Endothelial cell of umbilical vein (primary cell): ENCODE data around the gene NEUROD4. TPM values are rescaled to one million over a fixed set of nuclear protein-coding genes. Genes with fewer than 3 reads are reported as not detected.

Experiments
- BruUV-seq: library from RNA; stranded (reverse); fragments of 400-500 nt; replicated peaks from 2 replicates; lab custom pipeline; 2021; lab: Mats Ljungman, UMichigan
- CTCF ChIA-PET: fragments of 300-600, 350-600 bp; sonication (Branson Sonifier 250); formaldehyde crosslinking; loops from one replicate; lab custom pipeline; 2021; ENCODE audit warnings: antibody characterized with exemption, inconsistent platforms; lab: Charles Lee
- POLR2A ChIA-PET: fragments of 300-600, 350-600 bp; sonication (Branson Sonifier 250); formaldehyde crosslinking; loops from one replicate; lab custom pipeline; 2021; ENCODE audit warnings: antibody characterized with exemption, inconsistent platforms; lab: Charles Lee
- DNase-seq: peaks from one replicate; pipeline ENCODE4 v3.0.0-alpha.2; 2011; ENCODE audit warnings: low read depth, low spot score
- FAIRE-seq: peaks from 2 replicates; lab custom pipeline; 2011; peaks lifted over from hg19 to GRCh38; lab: Jason Lieb, UNC
- H2AFZ ChIP-seq: 2 replicates; pipeline ENCODE4 v1.6.0; 2012; ENCODE audit warnings: low read depth, low read length, control low read depth, inconsistent platforms
- H3K27ac ChIP-seq: 2 replicates; pipeline ENCODE4 v1.5.1; 2011; ENCODE audit warnings: low read depth, mild to moderate bottlenecking, control low read depth, low read length, moderate library complexity; ENCODE audit not compliant: insufficient read depth
- H3K27me3 ChIP-seq, 2 experiments: 2 replicates each; pipeline versions ENCODE4 v1.6.0 to v1.6.1; 2011; ENCODE audit warnings: low read length in 2 of 2, mixed read lengths in 1 of 2; ENCODE audit not compliant: control insufficient read depth in 2 of 2, insufficient read depth in 2 of 2
- H3K36me3 ChIP-seq, 2 experiments: 2 replicates in 1 of 2; 3 replicates in 1 of 2; pipeline ENCODE4 v1.5.1; 2011; ENCODE audit warnings: low read length in 2 of 2, mild to moderate bottlenecking in 1 of 2, moderate library complexity in 1 of 2; ENCODE audit not compliant: control insufficient read depth in 2 of 2, insufficient read depth in 2 of 2; ENCODE audit errors: extremely low read depth in 1 of 2
- H3K4me1 ChIP-seq: 3 replicates; pipeline ENCODE4 v1.5.1; 2011; ENCODE audit warnings: mild to moderate bottlenecking, low read length; ENCODE audit not compliant: control insufficient read depth, insufficient read depth; ENCODE audit errors: extremely low read depth
- H3K4me2 ChIP-seq: 2 replicates; pipeline ENCODE4 v1.6.1; 2011; ENCODE audit warnings: low read length, control low read depth, mixed read lengths; ENCODE audit not compliant: insufficient read depth
- H3K4me3 ChIP-seq, 3 experiments: fragments of 200-600 bp in 1 of 3; sonication (generic), shearing (Covaris generic) in 1 of 3; replicated peaks in 1 of 3; 2 replicates each; pipeline ENCODE4 v1.5.1; 2011 to 2016; ENCODE audit warnings: control low read depth in 3 of 3, low read length in 3 of 3, mild to moderate bottlenecking in 2 of 3, inconsistent platforms in 1 of 3, low read depth in 1 of 3, moderate library complexity in 1 of 3; ENCODE audit not compliant: insufficient read depth in 1 of 3
- H3K79me2 ChIP-seq: 2 replicates; pipeline ENCODE4 v1.6.0; 2012; ENCODE audit warnings: low read length, inconsistent platforms; ENCODE audit not compliant: control insufficient read depth, insufficient read depth
- H3K9ac ChIP-seq: replicated peaks from 2 replicates; pipeline ENCODE3; 2011; ENCODE audit warnings: low read length, control low read depth; ENCODE audit not compliant: insufficient read depth; ENCODE audit errors: extremely low read depth
- H3K9me1 ChIP-seq: replicated peaks from 3 replicates; pipeline ENCODE4 v1.6.0; 2011; ENCODE audit warnings: mild to moderate bottlenecking, low read length; ENCODE audit not compliant: control insufficient read depth, insufficient read depth; ENCODE audit errors: extremely low read depth
- H3K9me3 ChIP-seq: replicated peaks from 2 replicates; pipeline ENCODE4 v1.5.1; 2012; ENCODE audit warnings: low read length, inconsistent platforms; ENCODE audit not compliant: control insufficient read depth, insufficient read depth
- H4K20me1 ChIP-seq: replicated peaks from 2 replicates; pipeline ENCODE3; 2011; ENCODE audit warnings: mild to moderate bottlenecking, low read length; ENCODE audit not compliant: control insufficient read depth, insufficient read depth; ENCODE audit errors: extremely low read depth
- EZH2 ChIP-seq: IDR thresholded peaks from 2 replicates; pipeline ENCODE4 v1.6.1; 2012; ENCODE audit warnings: borderline replicate concordance, low read depth, mild to moderate bottlenecking, moderate library complexity, low read length, inconsistent platforms; ENCODE audit not compliant: severe bottlenecking
- FOS ChIP-seq: IDR thresholded peaks from 2 replicates; pipeline ENCODE4 v1.6.1; 2011; ENCODE audit warnings: mild to moderate bottlenecking, low read length, moderate library complexity, borderline replicate concordance; ENCODE audit not compliant: insufficient read depth
- GATA2 ChIP-seq: IDR thresholded peaks from 2 replicates; pipeline ENCODE4 v1.7.0; 2011; ENCODE audit warnings: low read depth, mild to moderate bottlenecking, moderate library complexity, mixed read lengths, low read length; ENCODE audit not compliant: insufficient read length, insufficient read depth
- JUN ChIP-seq: IDR thresholded peaks from 2 replicates; pipeline ENCODE4 v1.6.1; 2011; ENCODE audit warnings: borderline replicate concordance, low read depth; ENCODE audit not compliant: insufficient read length, insufficient read depth
- MYC ChIP-seq: IDR thresholded peaks from one replicate; pipeline ENCODE4 v1.6.1; 2011; ENCODE audit warnings: mild to moderate bottlenecking, low read depth, low read length
- POLR2A ChIP-seq: IDR thresholded peaks from 2 replicates; pipeline ENCODE4 v1.6.1; 2012; ENCODE audit warnings: low read depth, mild to moderate bottlenecking, control low read depth, low read length
- POLR2AphosphoS5 ChIP-seq: IDR thresholded peaks from 2 replicates; pipeline ENCODE4 v1.6.1; 2012; ENCODE audit warnings: low read depth, mild to moderate bottlenecking, control low read depth, low read length, moderate library complexity; ENCODE audit not compliant: insufficient read depth
- dilution Hi-C: fragments of 300-500 bp; cut with MboI; formaldehyde crosslinking; loops from one replicate; pipeline ENCODE4 v1.15.0; 2019; ENCODE audit warnings: low sequenced_read_pairs; ENCODE audit not compliant: extremely low pct_ligation_motif_present
- intact Hi-C: fragments of 100-400 bp; cut with micrococcal nuclease; formaldehyde crosslinking; loops from one replicate; pipeline ENCODE4 v1.10.0; 2022
- polyA plus RNA-seq, 4 experiments: library from polyadenylated mRNA; depleted of rRNA in 3 of 4; stranded (reverse) in 3 of 4; unstranded in 1 of 4; fragments of >200 nt; gene quantifications; 2 replicates each; pipeline versions ENCODE4 v1.2.1 to v1.2.3, GENCODE V29; 2011 to 2012; ENCODE audit warnings: missing spikeins in 1 of 4
- total RNA-seq: library from RNA; stranded (reverse); gene quantifications from 2 replicates; pipeline ENCODE4 v1.2.3, GENCODE V29; 2021
- TF ChIP-seq, protein P1 (sequence below): IDR thresholded peaks from 2 replicates; pipeline ENCODE4 v1.6.1; 2011; ENCODE audit not compliant: insufficient read depth, insufficient read length
- TF ChIP-seq, protein P2 (sequence below), 2 donors: IDR thresholded peaks; 1 replicate in 1 of 2; 2 replicates in 1 of 2; pipeline ENCODE4 v1.5.1; 2011; ENCODE audit warnings: low read length in 2 of 2, mild to moderate bottlenecking in 2 of 2, moderate library complexity in 2 of 2, control low read depth in 1 of 2, inconsistent platforms in 1 of 2, low read depth in 1 of 2; ENCODE audit not compliant: insufficient read depth in 1 of 2; ENCODE audit errors: extremely low read depth in 1 of 2

NEUROD4 gene
- total and polyA plus RNA-seq, 2 donors (not counting 3 experiments of a cell fraction or from before 2014, with no cell fraction given), result not detected

DNA sequence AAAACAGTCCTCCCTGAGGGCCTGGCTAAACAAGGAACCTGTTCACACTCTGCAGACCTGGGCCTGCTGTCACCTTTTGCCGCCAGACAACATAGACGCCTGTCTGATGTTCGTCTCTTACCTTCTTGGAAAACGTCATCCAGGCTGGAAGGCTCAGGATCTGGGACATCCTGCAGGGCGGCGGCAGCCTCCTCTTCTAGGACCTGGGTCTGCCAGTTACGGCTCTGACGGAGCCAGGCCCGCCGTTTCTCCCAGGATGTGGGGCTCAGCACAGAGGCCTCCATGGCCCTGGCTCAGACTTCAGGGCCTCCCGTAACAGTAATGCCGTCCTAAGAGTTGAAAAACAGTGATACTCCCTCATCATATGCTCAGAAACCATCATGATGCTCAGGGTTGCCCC is 45.5 kb upstream of the NEUROD4 start:
- Histone ChIP-seq H3K27me3 (peaks cover 1 to 15% of the 10 kb centered on the region in 2 experiments), H3K4me3 (no peak overlapping the region), H3K9me1 (no peaks in the 10 kb centered on the region), H3K79me2 (no peaks in the 10 kb centered on the region), H3K4me1 (no peaks in the 10 kb centered on the region), H3K9me3 (no peaks in the 10 kb centered on the region), H4K20me1 (no peaks in the 10 kb centered on the region), H2AFZ (no peak overlapping the region), H3K4me2 (no peak overlapping the region), H3K9ac (no peak overlapping the region), H3K27ac (no peak overlapping the region), H3K36me3 (no peaks in the 10 kb centered on the region)
- BruUV-seq, result no TSS peak
- ChIA-PET POLR2A (no interaction called here), CTCF (interaction anchor here (1.6 to 3.3 kb wide), 3 partner anchors 10 to 94 kb away, joined by 4 to 19 read pairs (median 6); no protein-coding TSS in a partner anchor)
- intact Hi-C loops, result no loop called here
- FAIRE-seq (no peak), DNase-seq (no peak)
- no peak for TF ChIP-seq JUN
- no peak for TF ChIP-seq POLR2AphosphoS5
- no peak for TF ChIP-seq MYC
- no peak for TF ChIP-seq GATA2
- no peak for TF ChIP-seq POLR2A
- TF ChIP-seq FOS, result no peak
- no peak for TF ChIP-seq EZH2
- TF ChIP-seq, protein P1, sequence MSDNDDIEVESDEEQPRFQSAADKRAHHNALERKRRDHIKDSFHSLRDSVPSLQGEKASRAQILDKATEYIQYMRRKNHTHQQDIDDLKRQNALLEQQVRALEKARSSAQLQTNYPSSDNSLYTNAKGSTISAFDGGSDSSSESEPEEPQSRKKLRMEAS, result no peak
- TF ChIP-seq, protein P2, sequence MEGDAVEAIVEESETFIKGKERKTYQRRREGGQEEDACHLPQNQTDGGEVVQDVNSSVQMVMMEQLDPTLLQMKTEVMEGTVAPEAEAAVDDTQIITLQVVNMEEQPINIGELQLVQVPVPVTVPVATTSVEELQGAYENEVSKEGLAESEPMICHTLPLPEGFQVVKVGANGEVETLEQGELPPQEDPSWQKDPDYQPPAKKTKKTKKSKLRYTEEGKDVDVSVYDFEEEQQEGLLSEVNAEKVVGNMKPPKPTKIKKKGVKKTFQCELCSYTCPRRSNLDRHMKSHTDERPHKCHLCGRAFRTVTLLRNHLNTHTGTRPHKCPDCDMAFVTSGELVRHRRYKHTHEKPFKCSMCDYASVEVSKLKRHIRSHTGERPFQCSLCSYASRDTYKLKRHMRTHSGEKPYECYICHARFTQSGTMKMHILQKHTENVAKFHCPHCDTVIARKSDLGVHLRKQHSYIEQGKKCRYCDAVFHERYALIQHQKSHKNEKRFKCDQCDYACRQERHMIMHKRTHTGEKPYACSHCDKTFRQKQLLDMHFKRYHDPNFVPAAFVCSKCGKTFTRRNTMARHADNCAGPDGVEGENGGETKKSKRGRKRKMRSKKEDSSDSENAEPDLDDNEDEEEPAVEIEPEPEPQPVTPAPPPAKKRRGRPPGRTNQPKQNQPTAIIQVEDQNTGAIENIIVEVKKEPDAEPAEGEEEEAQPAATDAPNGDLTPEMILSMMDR (IDR thresholded peaks at IDR 0.05; ENCODE audit: extremely low read depth in 1 of 2, insufficient read depth in 1 of 2, low read depth in 1 of 2, low read length in 2 of 2), result no peak
- dilution Hi-C loops, result no loop called here
